ENCODE data around the gene TBC1D22A.

The TBC1D22A gene

GRCh38 chr22:46769191-46769675 lies 6.8 kb downstream of the TBC1D22A start:
- ATAC-seq = no peak
- TF ChIP-seq ESRRG (CRISPR knock-in tag; IDR thresholded peaks at IDR 0.05) (no peak), CREB5 (CRISPR knock-in tag; IDR thresholded peaks at IDR 0.05; ENCODE audit: low read depth) (no peak), SNAI2 (CRISPR knock-in tag; IDR thresholded peaks at IDR 0.05) (no peak), OSR1 (CRISPR knock-in tag; IDR thresholded peaks at IDR 0.05) (no peak), ARNTL (CRISPR knock-in tag; IDR thresholded peaks at IDR 0.05; ENCODE audit: borderline replicate concordance, low read depth) (no peak)

GRCh38 chr22:46769706-46770105 lies 7.3 kb downstream of the TBC1D22A start:
- TF ChIP-seq ZNF70 (CRISPR knock-in tag; IDR thresholded peaks at IDR 0.05) (no peak), SNAI2 (CRISPR knock-in tag; IDR thresholded peaks at IDR 0.05) (no peak), POU6F1 (CRISPR knock-in tag; IDR thresholded peaks at IDR 0.05; ENCODE audit: borderline replicate concordance, low read depth) (no peak), ESRRG (CRISPR knock-in tag; IDR thresholded peaks at IDR 0.05) (no peak)
- ATAC-seq = no peak

- TF ChIP-seq PPARA (CRISPR knock-in tag; IDR thresholded peaks at IDR 0.05; ENCODE audit: borderline replicate concordance) (no peak), TCF4 (CRISPR knock-in tag; IDR thresholded peaks at IDR 0.05; ENCODE audit: borderline replicate concordance) (no peak), ESRRG (CRISPR knock-in tag; IDR thresholded peaks at IDR 0.05) (no peak), CREB5 (CRISPR knock-in tag; IDR thresholded peaks at IDR 0.05; ENCODE audit: low read depth) (no peak), ZNF70 (CRISPR knock-in tag; IDR thresholded peaks at IDR 0.05) (no peak), CSDC2 (CRISPR knock-in tag; IDR thresholded peaks at IDR 0.05) (no peak), SNAI2 (CRISPR knock-in tag; IDR thresholded peaks at IDR 0.05) (no peak), ZNF565 (CRISPR knock-in tag; conservative IDR thresholded peaks at IDR 0.05; ENCODE audit: low read depth) (no peak), ZFP30 (CRISPR knock-in tag; IDR thresholded peaks at IDR 0.05) (no peak), OSR1 (CRISPR knock-in tag; IDR thresholded peaks at IDR 0.05) (no peak), ZC3H10 (CRISPR knock-in tag; IDR thresholded peaks at IDR 0.05) (no peak), ZFP3 (CRISPR knock-in tag; IDR thresholded peaks at IDR 0.05) (no peak)
- no peak for ATAC-seq
These were observed 7.7 kb downstream of the TBC1D22A start for GRCh38 chr22:46770151-46770641.

GRCh38 chr22:46770726-46771125 lies 8.3 kb downstream of the TBC1D22A start:
- ATAC-seq = no peak
- TF ChIP-seq ZC3H10 (CRISPR knock-in tag; IDR thresholded peaks at IDR 0.05) = no peak
- no peak for TF ChIP-seq PATZ1 (CRISPR knock-in tag; IDR thresholded peaks at IDR 0.05; ENCODE audit: borderline replicate concordance)
- TF ChIP-seq SNAI2 (CRISPR knock-in tag; IDR thresholded peaks at IDR 0.05) = no peak
- no peak for TF ChIP-seq ISL1 (CRISPR knock-in tag; IDR thresholded peaks at IDR 0.05)
- TF ChIP-seq CREB5 (CRISPR knock-in tag; IDR thresholded peaks at IDR 0.05; ENCODE audit: low read depth) = no peak
- TF ChIP-seq TSHZ2 (CRISPR knock-in tag; IDR thresholded peaks at IDR 0.05) = no peak
- TF ChIP-seq TCF4 (CRISPR knock-in tag; IDR thresholded peaks at IDR 0.05; ENCODE audit: borderline replicate concordance) = no peak
- TF ChIP-seq CSRNP3 (CRISPR knock-in tag; IDR thresholded peaks at IDR 0.05) = no peak
